Measurements from ENCODE around the gene PROK1.

- TF ChIP-seq GATA3 (IDR thresholded peaks at IDR 0.05; ENCODE audit: low read depth, low read length) (no peak), GATA2 (IDR thresholded peaks at IDR 0.05; ENCODE audit: low read depth, low read length) (no peak)
These were observed 34.8 kb downstream of the PROK1 start for GRCh38 chr1:110485725-110486124.

Measured in SH-SY5Y (cell line).